ENCODE data around the gene SHISA6. TPM values are rescaled to one million over a fixed set of nuclear protein-coding genes. Genes with fewer than 3 reads are reported as not detected.

Gene SHISA6
- total and polyA plus RNA-seq, 2 donors (not counting 1 experiment from before 2014, with no cell fraction given), result not detected

GRCh38 chr17:11372692-11373091 lies 131.7 kb downstream of the SHISA6 start:
- H3K4me3 ChIP-seq (replicated peaks in 1 of 4; ENCODE audit: control extremely low read depth in 1 of 4, insufficient read depth in 1 of 4, low read depth in 3 of 4, low read length in 4 of 4), result no peak overlapping the region
- no peaks in the 10 kb centered on the region for H3K79me2 ChIP-seq (ENCODE audit: control insufficient read depth, insufficient read depth, low read length)
- H3K27ac ChIP-seq (ENCODE audit: insufficient read depth, low read length), result no peak overlapping the region
- no peaks in the 10 kb centered on the region for H3K4me1 ChIP-seq (ENCODE audit: control insufficient read depth, extremely low read depth, insufficient read depth, low read length)
- DNase-seq (ENCODE audit: low read depth in 2 of 2), result no peak
- H3K36me3 ChIP-seq (ENCODE audit: control insufficient read depth, insufficient read depth, low read length), result no peaks in the 10 kb centered on the region
- H3K4me2 ChIP-seq (ENCODE audit: extremely low read depth, insufficient read depth, low read length), result no peak overlapping the region
- no peaks in the 10 kb centered on the region for H4K20me1 ChIP-seq (ENCODE audit: control insufficient read depth, extremely low read depth, insufficient read depth, low read length)
- no peak for TF ChIP-seq CTCF (conservative IDR thresholded peaks at IDR 0.05 in 1 of 2, IDR thresholded peaks at IDR 0.05 in 1 of 2; ENCODE audit: low read depth in 1 of 2, low read length in 2 of 2)
- no peak overlapping the region for H2AFZ ChIP-seq (ENCODE audit: low read length)
- no peak overlapping the region for H3K9ac ChIP-seq (ENCODE audit: insufficient read depth, low read length)
- no peaks in the 10 kb centered on the region for H3K9me3 ChIP-seq (ENCODE audit: control insufficient read depth, insufficient read depth, low read depth, low read length)
- H3K27me3 ChIP-seq (ENCODE audit: control insufficient read depth, insufficient read depth, low read length), result no peaks in the 10 kb centered on the region

- Histone ChIP-seq H3K36me3 (ENCODE audit: control insufficient read depth, insufficient read depth, low read length) (no peaks in the 10 kb centered on the region), H4K20me1 (ENCODE audit: control insufficient read depth, extremely low read depth, insufficient read depth, low read length) (no peaks in the 10 kb centered on the region), H3K4me2 (ENCODE audit: extremely low read depth, insufficient read depth, low read length) (no peak overlapping the region), H3K79me2 (ENCODE audit: control insufficient read depth, insufficient read depth, low read length) (no peaks in the 10 kb centered on the region), H3K4me1 (ENCODE audit: control insufficient read depth, extremely low read depth, insufficient read depth, low read length) (no peaks in the 10 kb centered on the region), H3K9ac (ENCODE audit: insufficient read depth, low read length) (no peak overlapping the region), H3K27me3 (ENCODE audit: control insufficient read depth, insufficient read depth, low read length) (no peaks in the 10 kb centered on the region), H3K4me3 (replicated peaks in 1 of 4; ENCODE audit: control extremely low read depth in 1 of 4, insufficient read depth in 1 of 4, low read depth in 3 of 4, low read length in 4 of 4) (no peak overlapping the region), H3K9me3 (ENCODE audit: control insufficient read depth, insufficient read depth, low read depth, low read length) (no peaks in the 10 kb centered on the region), H3K27ac (ENCODE audit: insufficient read depth, low read length) (no peak overlapping the region), H2AFZ (ENCODE audit: low read length) (no peak overlapping the region)
- no peak for TF ChIP-seq CTCF (conservative IDR thresholded peaks at IDR 0.05 in 1 of 2, IDR thresholded peaks at IDR 0.05 in 1 of 2; ENCODE audit: low read depth in 1 of 2, low read length in 2 of 2)
- TF ChIP-seq EZH2 (IDR thresholded peaks at IDR 0.05; ENCODE audit: low read length, missing control alignments), result no peak
- DNase-seq (ENCODE audit: low read depth in 2 of 2), result no peak
Measured at GRCh38 chr17:11378506-11378905, 137.5 kb downstream of the SHISA6 start.

GRCh38 chr17:11380761-11381160 lies 139.7 kb downstream of the SHISA6 start:
- H3K36me3 ChIP-seq (ENCODE audit: control insufficient read depth, insufficient read depth, low read length), result no peaks in the 10 kb centered on the region
- H3K79me2 ChIP-seq (ENCODE audit: control insufficient read depth, insufficient read depth, low read length), result no peaks in the 10 kb centered on the region
- H3K4me3 ChIP-seq (replicated peaks in 1 of 4; ENCODE audit: control extremely low read depth in 1 of 4, insufficient read depth in 1 of 4, low read depth in 3 of 4, low read length in 4 of 4), result no peak overlapping the region
- no peaks in the 10 kb centered on the region for H3K4me1 ChIP-seq (ENCODE audit: control insufficient read depth, extremely low read depth, insufficient read depth, low read length)
- no peak overlapping the region for H3K4me2 ChIP-seq (ENCODE audit: extremely low read depth, insufficient read depth, low read length)
- H2AFZ ChIP-seq (ENCODE audit: low read length), result no peak overlapping the region
- H3K9me3 ChIP-seq (ENCODE audit: control insufficient read depth, insufficient read depth, low read depth, low read length), result no peaks in the 10 kb centered on the region
- H3K27ac ChIP-seq (ENCODE audit: insufficient read depth, low read length), result no peak overlapping the region
- no peaks in the 10 kb centered on the region for H4K20me1 ChIP-seq (ENCODE audit: control insufficient read depth, extremely low read depth, insufficient read depth, low read length)
- no peak overlapping the region for H3K9ac ChIP-seq (ENCODE audit: insufficient read depth, low read length)
- no peak for TF ChIP-seq EZH2 (IDR thresholded peaks at IDR 0.05; ENCODE audit: low read length, missing control alignments)
- TF ChIP-seq CTCF (conservative IDR thresholded peaks at IDR 0.05 in 1 of 2, IDR thresholded peaks at IDR 0.05 in 1 of 2; ENCODE audit: low read depth in 1 of 2, low read length in 2 of 2), result no peak
- no peaks in the 10 kb centered on the region for H3K27me3 ChIP-seq (ENCODE audit: control insufficient read depth, insufficient read depth, low read length)
- no peak for DNase-seq (ENCODE audit: low read depth in 2 of 2)

Data from fibroblast of lung (primary cell).